ENCODE data around the gene INPP4B. TPM values are rescaled to one million over a fixed set of nuclear protein-coding genes. Genes with fewer than 3 reads are reported as not detected.

The INPP4B gene
- polyA plus RNA-seq, 1 of the 3 experiments (the other 2 are of a cell fraction), result 0.08 TPM

GRCh38 chr4:142881331-142881730 is 35.2 kb upstream of the INPP4B start:
- CTCF ChIA-PET, result no interaction called here
- H3K27me3 ChIP-seq (ENCODE audit: insufficient read depth), result no peaks in the 10 kb centered on the region
- H3K4me2 ChIP-seq, result no peak overlapping the region
- no peak overlapping the region for H3K4me3 ChIP-seq (ENCODE audit: low read depth in 2 of 2, low read length in 1 of 2)
- no peak overlapping the region for H3K27ac ChIP-seq (ENCODE audit: low read depth in 2 of 2, low read length in 1 of 2)
- no peak for TF ChIP-seq FOXJ3 (CRISPR knock-in tag; IDR thresholded peaks at IDR 0.05)
- no peak for TF ChIP-seq MEF2A (IDR thresholded peaks at IDR 0.05; ENCODE audit: borderline replicate concordance, low read depth)
- TF ChIP-seq, protein P1, sequence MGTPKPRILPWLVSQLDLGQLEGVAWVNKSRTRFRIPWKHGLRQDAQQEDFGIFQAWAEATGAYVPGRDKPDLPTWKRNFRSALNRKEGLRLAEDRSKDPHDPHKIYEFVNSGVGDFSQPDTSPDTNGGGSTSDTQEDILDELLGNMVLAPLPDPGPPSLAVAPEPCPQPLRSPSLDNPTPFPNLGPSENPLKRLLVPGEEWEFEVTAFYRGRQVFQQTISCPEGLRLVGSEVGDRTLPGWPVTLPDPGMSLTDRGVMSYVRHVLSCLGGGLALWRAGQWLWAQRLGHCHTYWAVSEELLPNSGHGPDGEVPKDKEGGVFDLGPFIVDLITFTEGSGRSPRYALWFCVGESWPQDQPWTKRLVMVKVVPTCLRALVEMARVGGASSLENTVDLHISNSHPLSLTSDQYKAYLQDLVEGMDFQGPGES (IDR thresholded peaks at IDR 0.05; ENCODE audit: low read depth, low read length), result no peak
- no peak for TF ChIP-seq FOSL2 (IDR thresholded peaks at IDR 0.05; ENCODE audit: borderline replicate concordance, low read depth)
- TF ChIP-seq, protein P2, sequence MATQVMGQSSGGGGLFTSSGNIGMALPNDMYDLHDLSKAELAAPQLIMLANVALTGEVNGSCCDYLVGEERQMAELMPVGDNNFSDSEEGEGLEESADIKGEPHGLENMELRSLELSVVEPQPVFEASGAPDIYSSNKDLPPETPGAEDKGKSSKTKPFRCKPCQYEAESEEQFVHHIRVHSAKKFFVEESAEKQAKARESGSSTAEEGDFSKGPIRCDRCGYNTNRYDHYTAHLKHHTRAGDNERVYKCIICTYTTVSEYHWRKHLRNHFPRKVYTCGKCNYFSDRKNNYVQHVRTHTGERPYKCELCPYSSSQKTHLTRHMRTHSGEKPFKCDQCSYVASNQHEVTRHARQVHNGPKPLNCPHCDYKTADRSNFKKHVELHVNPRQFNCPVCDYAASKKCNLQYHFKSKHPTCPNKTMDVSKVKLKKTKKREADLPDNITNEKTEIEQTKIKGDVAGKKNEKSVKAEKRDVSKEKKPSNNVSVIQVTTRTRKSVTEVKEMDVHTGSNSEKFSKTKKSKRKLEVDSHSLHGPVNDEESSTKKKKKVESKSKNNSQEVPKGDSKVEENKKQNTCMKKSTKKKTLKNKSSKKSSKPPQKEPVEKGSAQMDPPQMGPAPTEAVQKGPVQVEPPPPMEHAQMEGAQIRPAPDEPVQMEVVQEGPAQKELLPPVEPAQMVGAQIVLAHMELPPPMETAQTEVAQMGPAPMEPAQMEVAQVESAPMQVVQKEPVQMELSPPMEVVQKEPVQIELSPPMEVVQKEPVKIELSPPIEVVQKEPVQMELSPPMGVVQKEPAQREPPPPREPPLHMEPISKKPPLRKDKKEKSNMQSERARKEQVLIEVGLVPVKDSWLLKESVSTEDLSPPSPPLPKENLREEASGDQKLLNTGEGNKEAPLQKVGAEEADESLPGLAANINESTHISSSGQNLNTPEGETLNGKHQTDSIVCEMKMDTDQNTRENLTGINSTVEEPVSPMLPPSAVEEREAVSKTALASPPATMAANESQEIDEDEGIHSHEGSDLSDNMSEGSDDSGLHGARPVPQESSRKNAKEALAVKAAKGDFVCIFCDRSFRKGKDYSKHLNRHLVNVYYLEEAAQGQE (IDR thresholded peaks at IDR 0.05; ENCODE audit: low read depth, low read length), result no peak
- no peak for TF ChIP-seq TAF1 (IDR thresholded peaks at IDR 0.05; ENCODE audit: borderline replicate concordance, low read depth, low read length)
- TF ChIP-seq CHD2 (IDR thresholded peaks at IDR 0.05; ENCODE audit: low read length, partially characterized antibody), result no peak
- no peak for TF ChIP-seq EP300 (IDR thresholded peaks at IDR 0.05; ENCODE audit: borderline replicate concordance in 1 of 2, low read depth in 1 of 2, low read length in 1 of 2)
- TF ChIP-seq CTCF (IDR thresholded peaks at IDR 0.05), result no peak
- TF ChIP-seq, protein P3, sequence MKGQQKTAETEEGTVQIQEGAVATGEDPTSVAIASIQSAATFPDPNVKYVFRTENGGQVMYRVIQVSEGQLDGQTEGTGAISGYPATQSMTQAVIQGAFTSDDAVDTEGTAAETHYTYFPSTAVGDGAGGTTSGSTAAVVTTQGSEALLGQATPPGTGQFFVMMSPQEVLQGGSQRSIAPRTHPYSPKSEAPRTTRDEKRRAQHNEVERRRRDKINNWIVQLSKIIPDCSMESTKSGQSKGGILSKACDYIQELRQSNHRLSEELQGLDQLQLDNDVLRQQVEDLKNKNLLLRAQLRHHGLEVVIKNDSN (IDR thresholded peaks at IDR 0.05; ENCODE audit: borderline replicate concordance, low read depth), result no peak
- H3K4me1 ChIP-seq (ENCODE audit: control insufficient read depth in 1 of 2, insufficient read depth in 2 of 2, low read depth in 1 of 2, low read length in 1 of 2), result no peaks in the 10 kb centered on the region; a peak in 1 of 4 replicates
- POLR2A ChIA-PET, result no interaction called here
- H2AFZ ChIP-seq (ENCODE audit: low read depth), result no peak overlapping the region
- H4K20me1 ChIP-seq (ENCODE audit: insufficient read depth), result no peaks in the 10 kb centered on the region
- no peaks in the 10 kb centered on the region for H3K36me3 ChIP-seq (replicated peaks in 1 of 2; ENCODE audit: control insufficient read depth in 1 of 2, insufficient read depth in 2 of 2, low read length in 1 of 2)
- no peaks in the 10 kb centered on the region for H3K9me2 ChIP-seq
- DNase-seq, result no peak
- H3K9ac ChIP-seq, result no peak overlapping the region
- no peaks in the 10 kb centered on the region for H3F3A ChIP-seq (replicated peaks; ENCODE audit: insufficient read depth)
- H3K79me2 ChIP-seq (ENCODE audit: insufficient read depth), result no peaks in the 10 kb centered on the region
- H3K9me3 ChIP-seq, result no peaks in the 10 kb centered on the region
- WGBS (ENCODE audit: low lambda C conversion rate), result 80% methylated on average over 2 of the region's 2 CpGs
